HG03175 (cell line): ENCODE data around the gene FOXL1.

Experiments
- ATAC-seq: cut with Tn5 transposase; IDR thresholded peaks from one replicate; pipeline ENCODE4 v1.9.1; 2021; ENCODE audit warnings: mild to moderate bottlenecking, moderate library complexity; ENCODE audit not compliant: unreplicated experiment

The FOXL1 gene

DNA sequence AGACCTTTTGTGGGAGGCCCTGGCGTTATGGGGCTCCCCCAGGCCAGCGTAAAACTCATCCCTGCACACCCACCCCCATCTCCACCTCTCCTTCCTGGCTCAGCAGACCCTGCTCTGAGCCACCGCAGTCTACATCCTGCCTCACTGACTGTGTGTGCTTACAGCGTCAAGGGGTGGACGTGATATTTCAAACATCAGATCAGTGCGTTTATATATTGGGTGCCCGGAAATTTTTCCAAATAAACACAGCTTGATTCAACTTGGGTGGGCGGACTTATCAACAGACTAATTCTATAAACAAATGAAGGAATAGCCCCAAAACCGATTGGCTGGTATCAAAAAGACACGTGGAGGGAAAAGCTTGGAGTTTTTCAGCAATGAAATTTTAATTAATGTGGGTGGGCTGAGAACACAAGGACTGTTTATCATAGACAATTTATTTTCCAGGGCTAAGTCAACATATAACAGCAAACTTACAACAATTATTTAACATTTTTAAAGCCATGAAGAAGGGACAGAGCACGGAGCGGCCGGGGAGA, at the start of gene FOXL1:
FOXL1 (plus strand) TSS at position 489 of the 539 bp plus-strand sequence. CDS start 175 bp downstream, outside the sequence.
- ATAC-seq, result no peak

DNA sequence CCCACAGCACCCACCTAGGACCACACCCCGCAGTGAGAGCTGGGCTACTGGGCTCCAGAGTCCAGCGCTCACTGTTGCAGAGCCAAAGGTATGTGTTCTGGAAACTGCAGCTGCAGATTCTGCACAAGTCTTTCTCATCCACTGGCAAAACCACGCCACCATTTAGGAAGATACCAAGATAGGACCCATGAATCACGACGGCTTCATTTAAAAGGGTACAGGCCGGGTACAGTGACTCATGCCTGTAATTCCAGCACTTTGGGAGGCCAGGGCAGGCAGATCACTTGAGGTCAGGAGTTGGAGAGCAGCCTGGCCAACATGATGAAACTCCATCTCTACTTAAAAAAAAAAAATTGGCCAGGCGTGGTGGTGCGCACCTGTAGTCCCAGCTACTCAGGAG, 49.2 kb upstream of the FOXL1 start:
- ATAC-seq, result no peak

DNA sequence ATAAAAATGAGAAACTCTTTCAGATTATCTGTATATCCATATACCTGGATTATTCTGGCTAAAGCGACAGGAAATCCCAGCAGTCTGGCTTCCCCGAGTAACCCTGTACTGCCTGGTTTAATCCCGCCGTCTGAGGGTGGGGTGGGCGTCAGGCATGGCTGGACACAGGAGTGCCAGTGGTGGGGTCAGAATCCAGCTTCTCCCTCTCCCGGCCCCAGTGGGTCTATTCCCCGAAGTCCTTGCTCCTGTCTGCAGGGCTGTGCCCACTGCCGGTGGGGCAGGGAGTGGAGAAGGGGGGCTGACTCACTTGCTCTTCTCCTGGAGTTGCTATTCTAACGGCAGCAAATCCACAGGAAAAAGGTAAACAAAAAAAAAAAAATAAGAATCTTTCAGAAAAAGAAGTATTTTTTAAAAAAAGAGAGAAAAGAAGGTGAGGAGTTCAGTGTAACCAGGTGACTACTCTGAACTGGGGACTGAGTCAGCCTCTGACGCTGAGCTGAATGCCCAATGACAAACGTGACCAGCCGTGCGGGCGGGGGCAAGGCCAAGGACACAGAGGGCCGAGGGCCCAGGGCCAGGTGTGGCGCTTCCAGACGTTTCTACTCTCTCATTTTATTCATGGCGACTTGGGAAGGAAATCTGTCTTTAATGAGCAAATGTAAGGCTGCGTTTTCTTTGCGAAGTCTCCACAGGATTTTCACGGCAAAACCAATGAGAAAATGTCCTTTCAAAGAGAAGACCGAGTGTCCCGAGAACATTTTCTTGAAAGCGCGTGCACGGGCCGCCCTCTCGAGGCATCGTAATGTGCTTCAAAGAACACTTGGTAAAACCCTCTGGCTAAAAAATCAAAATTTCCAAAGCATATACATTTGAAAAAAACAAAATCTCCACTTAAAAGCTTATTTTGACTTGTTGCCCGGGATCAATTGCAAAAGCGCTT, 47.8 kb upstream of the FOXL1 start:
- no peak for ATAC-seq

DNA sequence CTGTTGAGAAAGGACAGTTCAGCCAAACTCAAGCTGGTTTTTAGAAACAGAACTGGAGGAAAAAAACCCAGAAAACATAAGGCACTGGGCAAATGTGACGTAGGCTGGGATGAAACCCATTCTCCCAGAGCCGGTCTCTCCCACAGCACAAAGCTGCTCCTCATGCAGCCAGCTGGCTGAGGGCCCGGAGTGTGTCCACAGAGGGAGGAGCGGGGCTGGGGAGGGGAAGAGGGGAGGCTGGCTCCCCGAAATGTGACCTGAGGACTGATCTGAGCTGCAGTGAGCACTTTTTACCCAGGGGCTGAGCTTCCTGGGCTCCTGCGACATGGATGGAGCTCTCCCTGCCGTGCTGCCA, 47.2 kb upstream of the FOXL1 start:
- ATAC-seq, result no peak

DNA sequence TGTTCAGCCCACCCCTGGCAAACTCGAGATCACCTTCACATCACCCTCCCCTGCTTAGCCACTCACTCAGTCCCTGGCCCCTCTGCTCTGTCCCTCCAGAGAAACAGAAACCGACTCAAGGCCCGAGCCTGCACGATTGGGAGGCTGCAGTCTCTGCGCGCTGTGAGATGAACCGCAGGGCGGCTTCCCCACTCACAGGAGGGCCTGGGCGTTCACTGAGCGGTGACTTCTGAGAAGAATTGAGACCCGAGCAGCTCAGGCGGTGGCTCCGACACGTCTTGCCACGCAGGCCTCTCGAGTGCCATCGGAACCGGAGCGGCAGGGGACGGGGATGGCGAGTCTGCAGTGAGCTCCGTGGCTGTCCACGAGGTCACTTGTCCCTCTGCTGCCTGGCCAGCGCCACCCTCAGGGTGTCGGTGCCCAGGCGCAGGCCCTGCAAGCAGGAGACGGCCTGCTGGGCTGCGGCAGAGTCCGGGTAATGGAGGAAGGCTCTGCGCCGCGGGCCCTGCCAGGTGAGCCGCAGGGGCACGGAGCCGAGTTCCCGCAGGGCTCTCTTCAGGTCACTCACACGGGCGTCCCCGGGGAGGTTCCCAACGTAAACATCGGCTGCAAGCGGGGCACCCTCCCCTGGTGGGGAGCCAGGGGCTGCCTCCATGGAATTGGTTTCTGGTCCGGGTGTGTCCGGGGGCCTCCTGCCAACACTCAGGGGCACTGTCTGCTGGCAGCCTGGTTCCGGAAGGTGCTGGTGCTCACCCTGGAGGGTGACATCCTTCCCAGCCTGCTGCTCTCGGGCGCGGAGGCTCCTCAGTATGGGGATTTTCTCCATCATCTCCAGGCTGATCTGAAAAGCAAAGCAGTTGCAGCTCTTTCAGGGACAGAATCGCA, 46.5 kb upstream of the FOXL1 start:
- ATAC-seq, result no peak

DNA sequence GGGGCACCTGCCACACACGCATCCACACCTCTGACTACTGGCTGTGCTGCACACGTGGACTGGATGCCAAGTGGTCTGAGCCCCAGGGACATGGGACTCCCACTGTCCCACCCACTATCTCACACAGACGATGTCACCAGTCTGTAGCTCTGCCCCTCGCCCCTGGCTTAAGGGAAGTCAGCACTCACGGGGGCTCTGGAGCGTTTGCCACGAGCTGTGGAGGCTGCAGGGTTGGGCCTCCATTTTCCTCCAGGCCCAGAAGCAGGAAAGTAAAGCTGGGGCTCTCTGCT, 45.9 kb upstream of the FOXL1 start:
- ATAC-seq, result no peak

DNA sequence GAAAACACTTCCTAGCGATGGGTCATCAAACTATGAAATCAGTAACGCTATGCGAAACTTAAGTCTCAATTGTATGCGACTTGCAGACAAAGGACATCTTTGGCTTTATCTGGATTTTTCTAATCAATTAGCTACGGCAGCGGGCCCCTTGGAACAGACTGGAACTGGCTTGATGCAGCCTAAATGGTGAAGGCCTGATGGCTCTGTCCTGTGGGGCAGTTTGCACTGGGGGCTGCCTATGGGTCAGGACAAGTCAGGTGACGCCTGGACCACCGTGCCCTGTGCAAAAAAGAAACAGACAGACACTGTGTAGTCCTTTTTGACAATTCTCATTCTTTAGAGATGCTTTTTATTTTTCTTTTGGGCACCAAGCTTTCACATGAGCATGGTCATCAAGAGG, 45.3 kb upstream of the FOXL1 start:
- no peak for ATAC-seq

DNA sequence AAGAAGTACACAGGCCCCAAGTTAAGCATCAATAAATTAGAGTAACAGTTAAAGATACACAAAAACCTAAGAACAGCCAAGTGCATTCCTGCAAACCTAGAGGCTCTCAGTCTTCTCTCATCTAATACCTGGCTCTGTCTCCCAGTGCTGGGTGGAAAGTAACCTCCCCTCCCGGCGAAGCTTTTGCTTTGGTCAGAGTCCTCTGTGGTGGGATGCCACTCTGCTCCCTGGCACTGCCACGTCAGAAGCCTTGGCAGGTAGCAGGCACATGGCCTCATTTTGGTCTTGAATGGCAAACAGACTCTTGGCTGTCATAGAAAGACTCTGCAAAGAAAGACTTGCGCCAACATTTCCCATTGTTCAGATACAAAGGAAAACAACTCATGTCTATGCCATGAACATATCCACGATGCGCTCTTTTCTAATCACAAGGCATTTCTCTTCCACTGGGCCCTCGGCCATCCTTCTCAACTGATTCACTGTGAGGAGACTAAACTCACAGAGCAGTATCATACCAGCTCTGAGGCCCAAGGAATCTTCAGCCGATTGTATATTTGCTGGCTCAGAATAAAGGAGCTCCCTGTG, 44.5 kb upstream of the FOXL1 start:
- no peak for ATAC-seq

DNA sequence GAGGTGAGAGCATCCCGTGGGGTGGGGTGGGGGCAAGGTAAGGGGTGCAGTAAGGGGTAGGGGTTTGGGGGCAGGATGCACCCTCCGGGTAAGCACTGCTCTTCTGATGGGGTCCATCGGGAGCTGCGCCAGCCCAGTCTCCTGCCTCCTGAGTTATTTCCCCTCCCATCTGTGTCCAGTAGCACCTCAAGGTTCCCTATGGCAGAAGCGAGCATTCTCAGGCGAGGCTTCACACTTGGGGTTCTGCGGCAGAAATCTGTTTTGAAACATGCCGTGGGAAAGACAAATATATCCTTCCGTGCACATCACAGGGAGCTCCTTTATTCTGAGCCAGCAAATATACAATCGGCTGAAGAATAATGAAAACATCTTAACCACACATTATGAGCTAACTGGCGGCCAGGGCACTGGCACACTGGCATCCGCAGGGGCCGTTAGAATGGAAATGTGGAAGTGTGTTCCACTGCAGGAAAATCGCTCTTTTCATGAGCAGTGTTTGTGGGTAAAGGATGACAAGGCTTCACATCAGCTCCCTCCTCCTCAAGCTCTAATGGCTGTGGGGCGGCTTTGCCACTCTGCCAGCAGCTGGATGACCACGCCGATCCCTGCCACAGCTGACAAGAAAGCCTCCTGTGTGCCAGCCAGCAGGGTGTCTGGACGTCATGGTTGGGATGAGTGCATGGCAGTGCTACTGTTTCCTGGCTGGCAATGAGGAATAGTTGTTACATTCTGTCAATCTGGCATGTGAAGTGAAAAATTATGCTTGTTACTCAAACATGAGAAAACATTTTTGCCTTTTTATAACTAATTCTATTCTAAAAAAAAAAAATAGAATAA, 43.4 kb upstream of the FOXL1 start:
- no peak for ATAC-seq

DNA sequence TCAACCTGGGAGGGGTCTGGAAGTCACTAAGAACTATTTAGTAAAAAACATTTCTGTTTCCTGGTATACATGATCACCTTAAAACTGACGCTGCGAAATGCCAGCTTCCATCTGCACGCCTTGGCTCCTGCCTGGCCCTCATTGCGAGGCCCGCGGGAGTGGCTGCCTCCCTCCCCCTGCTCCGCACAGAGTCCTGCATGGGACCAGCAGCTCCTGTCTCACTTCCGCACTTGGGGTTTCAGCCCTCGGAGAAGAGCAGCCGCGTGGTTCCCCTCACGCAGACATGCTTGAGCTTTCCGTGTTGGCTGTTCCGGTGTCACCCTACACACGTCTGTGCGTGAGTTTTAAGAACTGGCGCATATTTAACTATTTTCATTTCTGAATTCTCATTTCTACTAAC, 41.7 kb upstream of the FOXL1 start:
- no peak for ATAC-seq

DNA sequence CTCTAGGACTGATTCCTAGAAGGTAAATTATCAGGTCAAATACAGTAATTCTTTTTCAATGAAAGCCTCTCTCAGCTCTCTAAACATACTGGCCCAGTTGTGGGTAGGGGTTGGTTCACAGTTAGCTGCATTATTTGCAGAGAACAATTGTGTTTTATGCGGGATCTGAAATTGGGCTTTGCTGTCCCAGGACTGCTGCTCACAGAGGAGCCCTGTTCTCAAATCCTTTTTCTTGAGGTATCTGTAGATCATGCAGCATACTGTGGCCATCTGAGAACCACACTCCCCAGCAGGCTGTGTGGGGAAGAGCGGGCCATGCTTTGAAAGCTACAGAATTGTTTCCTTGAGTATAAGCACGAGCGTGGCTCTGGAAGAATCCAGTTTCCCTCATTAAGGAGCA, 40.9 kb upstream of the FOXL1 start:
- no peak for ATAC-seq

DNA sequence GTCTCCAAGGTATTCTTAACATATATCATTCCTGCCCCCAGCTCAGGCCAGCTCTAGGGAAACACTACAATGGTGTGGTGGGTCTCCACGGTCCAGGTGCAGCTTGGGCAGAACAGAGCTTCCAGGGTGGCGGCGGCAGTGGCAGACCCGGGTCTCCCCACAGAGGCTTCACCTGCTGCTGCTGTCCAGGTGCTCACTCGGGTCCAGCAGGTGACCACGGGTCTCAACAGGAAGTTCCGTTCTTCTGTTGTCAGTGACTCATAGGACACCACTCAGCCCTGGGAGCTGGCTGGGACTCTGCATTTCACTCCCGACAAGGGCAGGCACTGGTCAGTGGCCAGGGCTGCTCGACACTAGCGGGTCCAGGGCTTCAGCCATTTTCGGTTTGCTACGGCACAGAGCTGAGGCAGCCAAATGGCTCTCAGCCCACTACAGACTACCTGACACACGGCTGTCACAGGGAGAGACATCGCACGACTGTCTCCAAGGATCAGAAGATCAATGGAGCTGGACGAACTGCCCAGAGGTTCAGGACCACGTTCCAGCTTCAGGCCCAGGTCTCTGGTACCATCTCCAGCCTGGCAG, 40.1 kb upstream of the FOXL1 start:
- ATAC-seq, result no peak

DNA sequence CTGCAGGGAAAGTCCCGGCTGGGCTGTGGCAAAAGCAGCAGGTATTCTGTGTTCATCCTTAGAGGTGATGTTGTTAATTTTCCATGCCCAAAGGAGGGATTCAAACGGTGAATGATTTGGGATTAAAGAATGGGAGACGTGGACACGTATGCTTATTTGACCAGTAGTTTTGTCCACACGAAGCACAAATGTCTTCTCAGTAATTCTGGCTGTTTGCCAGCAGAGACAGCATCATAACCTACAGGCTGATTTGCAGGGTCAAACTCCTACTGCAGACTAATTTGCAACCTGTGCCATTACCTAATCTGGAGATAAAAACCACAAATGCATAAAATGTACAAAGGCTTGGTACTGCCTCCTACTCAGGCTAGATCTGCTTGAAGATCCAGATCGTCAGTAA, 37.5 kb upstream of the FOXL1 start:
- no peak for ATAC-seq

DNA sequence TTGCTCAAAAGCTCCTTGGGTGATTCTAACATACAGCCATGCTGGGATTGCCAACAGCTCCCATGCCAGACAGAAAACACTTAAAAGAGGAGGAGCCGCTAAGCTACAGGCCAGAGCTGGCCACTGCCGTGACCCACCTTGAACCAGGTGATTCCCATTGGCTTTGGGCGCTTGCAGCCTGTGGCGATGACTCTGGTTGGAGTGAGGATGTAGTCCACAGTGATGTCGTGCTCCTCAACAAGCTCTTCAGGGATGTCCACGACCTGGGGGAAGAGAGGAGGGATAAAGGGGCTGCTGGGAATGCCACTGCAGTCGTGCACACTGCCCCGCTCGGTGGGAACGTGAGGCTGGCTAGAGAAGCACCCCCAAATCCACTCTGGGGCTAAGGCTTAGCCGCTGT, 36.8 kb upstream of the FOXL1 start:
- ATAC-seq, result no peak

DNA sequence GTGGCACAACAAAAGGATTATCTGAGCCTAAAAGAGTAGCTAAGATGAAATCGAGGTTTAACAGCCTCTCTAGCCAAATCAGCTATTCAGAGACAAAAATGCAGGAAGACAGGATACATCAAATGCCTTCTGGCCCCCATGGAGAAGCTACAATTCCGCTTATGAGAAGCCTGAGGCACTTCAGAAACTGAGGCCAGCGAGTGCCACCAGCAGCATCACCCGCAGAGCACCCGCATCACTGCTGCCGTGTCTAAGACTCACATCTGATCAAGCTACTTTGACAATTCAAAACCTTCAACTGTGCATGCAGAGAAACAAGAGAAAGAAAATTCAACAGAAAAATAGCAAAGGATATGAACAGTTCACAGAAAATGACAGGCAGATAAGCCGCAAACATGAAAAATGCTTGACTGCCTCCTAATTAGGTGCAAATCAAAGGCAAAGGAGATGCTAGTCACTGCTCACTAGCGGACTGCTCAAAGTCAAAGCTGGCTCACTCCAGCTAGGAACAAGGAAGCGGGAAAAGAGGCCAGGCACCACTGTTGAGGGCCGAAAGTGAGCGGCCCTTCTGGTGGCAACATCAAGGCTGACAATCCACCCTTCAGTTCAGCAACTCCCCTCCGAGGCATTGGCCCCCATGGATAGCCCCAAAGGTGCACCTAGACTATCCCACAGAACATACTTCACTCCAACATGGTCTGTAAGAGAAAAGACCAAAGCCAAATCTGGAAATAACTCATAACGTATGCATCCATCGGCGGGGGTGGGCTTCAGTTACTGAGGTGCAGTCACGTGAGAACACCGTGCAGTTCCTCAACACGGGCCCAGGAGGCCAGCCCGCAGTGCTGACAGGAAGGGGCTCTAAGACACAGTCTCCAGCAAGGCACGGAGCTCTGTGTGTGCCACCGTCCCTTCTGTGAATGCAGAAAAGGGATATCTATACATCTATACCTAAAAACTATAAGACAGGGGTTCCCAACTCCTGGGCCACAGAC, 35.3 kb upstream of the FOXL1 start:
- no peak for ATAC-seq

DNA sequence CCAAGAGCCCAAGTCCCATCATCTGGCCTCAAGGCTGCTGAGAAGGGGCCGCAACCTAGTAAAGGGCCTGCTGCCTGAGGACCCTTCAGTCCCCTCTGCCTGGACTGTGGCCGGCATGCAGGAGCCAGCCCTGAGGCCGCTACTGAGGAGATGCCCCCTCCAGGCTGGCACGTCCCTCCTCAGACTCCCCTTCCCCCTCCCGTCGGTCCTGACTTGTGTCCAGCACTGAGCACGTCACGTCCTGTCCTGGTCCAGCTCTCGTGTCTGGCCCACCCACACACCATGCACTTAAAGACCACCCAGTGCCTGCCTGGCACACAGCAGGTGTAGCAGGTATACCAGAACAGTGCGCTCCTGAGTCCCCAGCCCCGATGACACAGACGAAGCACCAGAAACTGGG, 32.9 kb upstream of the FOXL1 start:
- no peak for ATAC-seq

DNA sequence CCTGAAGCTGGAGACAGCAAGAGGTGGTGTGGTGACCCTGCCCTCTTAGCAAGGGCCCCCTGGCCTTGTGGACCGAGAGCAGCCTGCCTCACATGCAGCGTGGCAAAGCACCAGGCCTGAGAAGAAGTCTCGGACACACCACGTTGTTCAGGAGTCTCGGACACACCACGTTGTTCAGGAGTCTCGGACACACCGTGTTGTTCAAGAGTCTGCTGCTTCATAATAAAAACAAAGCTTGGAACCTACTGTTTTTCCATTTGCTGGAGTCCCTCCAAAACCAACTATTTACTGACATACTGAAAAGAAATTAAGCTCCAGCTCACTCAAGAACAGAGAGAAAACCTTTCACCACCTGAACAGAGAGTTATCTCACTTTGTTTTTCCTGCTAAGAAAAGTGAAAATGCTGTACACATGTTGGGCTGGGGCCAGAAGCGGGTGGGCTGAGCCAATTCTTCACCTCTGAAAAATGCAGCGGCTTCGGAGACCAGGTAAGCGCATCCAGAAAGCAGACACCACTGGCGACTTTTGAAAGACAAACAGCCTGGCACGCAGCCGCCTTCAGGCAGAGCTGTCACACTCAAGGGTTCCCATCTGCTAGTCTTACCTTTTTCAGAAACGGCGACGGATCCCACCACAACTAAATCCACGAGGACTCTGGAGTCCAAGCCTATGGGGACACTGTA, 32.3 kb upstream of the FOXL1 start:
- ATAC-seq, result no peak

DNA sequence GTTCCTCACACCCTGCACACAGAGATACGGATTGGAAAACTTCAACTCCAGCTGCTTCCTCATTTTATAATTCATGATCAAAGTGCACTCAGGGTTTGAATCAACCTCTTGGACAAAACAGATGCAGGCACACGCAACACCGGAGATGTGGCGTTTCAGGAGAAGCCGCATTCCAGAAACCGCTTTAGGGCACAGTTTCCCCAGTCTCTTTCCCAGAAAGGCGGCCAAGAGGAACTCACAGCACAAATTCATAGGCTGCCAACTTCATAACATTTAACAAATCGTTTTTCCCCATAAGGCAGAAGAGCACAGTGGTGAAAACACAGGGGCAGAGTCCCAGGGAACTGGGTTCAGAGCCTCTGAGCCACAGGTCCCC, 31.7 kb upstream of the FOXL1 start:
- ATAC-seq, result no peak

DNA sequence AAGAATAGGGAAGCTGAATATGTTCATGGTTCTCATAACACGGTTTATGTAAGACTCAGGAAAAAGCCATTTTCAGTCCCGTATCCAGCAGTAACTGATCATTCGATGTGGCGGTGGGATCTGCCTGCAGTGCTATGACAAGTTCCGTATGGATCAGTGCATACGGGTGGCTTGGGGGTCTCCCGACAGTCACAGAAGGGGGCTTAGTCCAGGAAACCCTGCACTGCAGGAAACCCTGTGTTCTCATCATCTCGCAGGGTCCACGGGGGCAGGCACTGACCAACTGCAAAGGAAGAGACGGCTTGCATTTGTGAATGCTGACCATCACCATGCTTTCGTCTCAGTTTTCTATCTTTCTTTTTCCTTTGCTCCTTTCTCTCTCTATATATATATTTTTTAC, 31.1 kb upstream of the FOXL1 start:
- no peak for ATAC-seq
